Karpas-422 (cell line): ENCODE results near the gene SUB1. TPM values are rescaled to one million over a fixed set of nuclear protein-coding genes. Genes with fewer than 3 reads are reported as not detected.

Experiments used
- DNase-seq: peaks from one replicate; pipeline ENCODE4 v3.0.0-alpha.2; 2015
- H2AFZ ChIP-seq: fragments of 200-600 bp; sonication (generic); 2 replicates; pipeline ENCODE4 v1.6.1; 2014; ENCODE audit warnings: antibody characterized with exemption, low read length, mixed read lengths
- H3K27ac ChIP-seq: fragments of 200-600 bp; sonication (generic); 2 replicates; pipeline ENCODE4 v1.5.1; 2014; ENCODE audit warnings: mild to moderate bottlenecking, low read length, moderate library complexity
- H3K27me3 ChIP-seq: fragments of 200-600 bp; sonication (generic); 2 replicates; pipeline ENCODE4 v1.6.1; 2014; ENCODE audit warnings: low read length, mixed read lengths
- H3K36me3 ChIP-seq: fragments of 200-600 bp; sonication (generic); 2 replicates; pipeline ENCODE4 v1.6.1; 2014; ENCODE audit warnings: low read length, mixed read lengths; ENCODE audit not compliant: insufficient read depth
- H3K4me1 ChIP-seq: fragments of 200-600 bp; sonication (generic); 2 replicates; pipeline ENCODE4 v1.6.1; 2014; ENCODE audit warnings: mild to moderate bottlenecking, low read length, mixed read lengths
- H3K4me2 ChIP-seq: fragments of 200-600 bp; sonication (generic); 2 replicates; pipeline ENCODE4 v1.6.1; 2014; ENCODE audit warnings: low read length, low read depth, mild to moderate bottlenecking; ENCODE audit not compliant: poor library complexity, severe bottlenecking
- H3K4me3 ChIP-seq: fragments of 200-600 bp; sonication (generic); 2 replicates; pipeline ENCODE4 v1.5.1; 2014; ENCODE audit warnings: mild to moderate bottlenecking, antibody characterized with exemption, low read length, mixed read lengths
- H3K79me2 ChIP-seq: fragments of 200-600 bp; sonication (generic); 2 replicates; pipeline ENCODE4 v1.6.1; 2014; ENCODE audit warnings: mild to moderate bottlenecking, low read length, mixed read lengths
- H3K9ac ChIP-seq: fragments of 200-600 bp; sonication (generic); 2 replicates; pipeline ENCODE4 v1.6.0; 2014; ENCODE audit warnings: low read length
- H3K9me2 ChIP-seq: fragments of 200-600 bp; sonication (generic), shearing (Covaris generic); replicated peaks from 2 replicates; pipeline ENCODE4 v1.6.0; 2014; ENCODE audit warnings: mild to moderate bottlenecking, low read length, moderate library complexity; ENCODE audit not compliant: insufficient read depth
- H3K9me3 ChIP-seq: fragments of 300-700, 200-600 bp; sonication (generic); 2 replicates; pipeline ENCODE4 v1.6.1; 2014; ENCODE audit warnings: low read length, mixed read lengths
- H4K20me1 ChIP-seq: fragments of 200-600 bp; sonication (generic); 2 replicates; pipeline ENCODE4 v1.6.1; 2014; ENCODE audit warnings: mild to moderate bottlenecking, antibody characterized with exemption, low read length, low read depth; ENCODE audit not compliant: insufficient read depth
- total RNA-seq: library from RNA; depleted of rRNA; stranded (reverse); fragments of >200 nt; shearing (Covaris generic); gene quantifications from 2 replicates; pipeline ENCODE4 v1.2.3, GENCODE V29; 2014; ENCODE audit warnings: low replicate concordance; rRNA removed

Gene SUB1
- total RNA-seq, 1 experiment from 2014 or later = 75.0 TPM

GRCh38 chr5:32646061-32646969, 61.0 kb downstream of the SUB1 start:
- no peaks in the 10 kb centered on the region for H3K79me2 ChIP-seq
- H3K36me3 ChIP-seq = no peaks in the 10 kb centered on the region
- no peaks in the 10 kb centered on the region for H3K9me3 ChIP-seq
- H3K4me2 ChIP-seq = no peak overlapping the region
- no peak overlapping the region for H2AFZ ChIP-seq
- no peak for DNase-seq
- no peaks in the 10 kb centered on the region for H3K27me3 ChIP-seq
- H3K27ac ChIP-seq = no peak overlapping the region
- no peak overlapping the region for H3K4me3 ChIP-seq
- no peaks in the 10 kb centered on the region for H3K9me2 ChIP-seq
- no peak overlapping the region for H3K9ac ChIP-seq
- H4K20me1 ChIP-seq = no peaks in the 10 kb centered on the region
- no peaks in the 10 kb centered on the region for H3K4me1 ChIP-seq

- Histone ChIP-seq H3K9me2 (no peaks in the 10 kb centered on the region), H3K27me3 (no peaks in the 10 kb centered on the region), H2AFZ (no peak overlapping the region), H3K9ac (no peak overlapping the region), H3K4me1 (no peaks in the 10 kb centered on the region), H3K27ac (no peak overlapping the region), H3K4me2 (no peak overlapping the region), H3K79me2 (no peaks in the 10 kb centered on the region), H3K4me3 (no peak overlapping the region), H3K9me3 (no peaks in the 10 kb centered on the region), H3K36me3 (no peaks in the 10 kb centered on the region), H4K20me1 (no peaks in the 10 kb centered on the region)
- DNase-seq = no peak
These were observed 65.7 kb downstream of the SUB1 start for GRCh38 chr5:32651088-32651487.

- H3K9me3 ChIP-seq = no peaks in the 10 kb centered on the region
- H3K4me3 ChIP-seq = no peak overlapping the region
- no peaks in the 10 kb centered on the region for H3K4me1 ChIP-seq
- no peak overlapping the region for H3K4me2 ChIP-seq
- H3K36me3 ChIP-seq = no peaks in the 10 kb centered on the region
- no peaks in the 10 kb centered on the region for H4K20me1 ChIP-seq
- no peak for DNase-seq
- no peaks in the 10 kb centered on the region for H3K27me3 ChIP-seq
- no peak overlapping the region for H3K27ac ChIP-seq
- no peaks in the 10 kb centered on the region for H3K9me2 ChIP-seq
- H3K79me2 ChIP-seq = no peaks in the 10 kb centered on the region
- H2AFZ ChIP-seq = no peak overlapping the region
- H3K9ac ChIP-seq = no peak overlapping the region
These were observed 66.3 kb downstream of the SUB1 start for GRCh38 chr5:32651638-32652037.

Other genes starting within 250 kb of the SUB1 start
- gene ZFR, start 140.8 kb upstream of the SUB1 start, total RNA-seq = 59.7 and 87.7 TPM in 2 replicates
- gene NPR3, start 125.8 kb downstream of the SUB1 start, total RNA-seq = 0.11 and 1.2 TPM in 2 replicates